Measurements from ENCODE around the gene FAM83B.

DNA sequence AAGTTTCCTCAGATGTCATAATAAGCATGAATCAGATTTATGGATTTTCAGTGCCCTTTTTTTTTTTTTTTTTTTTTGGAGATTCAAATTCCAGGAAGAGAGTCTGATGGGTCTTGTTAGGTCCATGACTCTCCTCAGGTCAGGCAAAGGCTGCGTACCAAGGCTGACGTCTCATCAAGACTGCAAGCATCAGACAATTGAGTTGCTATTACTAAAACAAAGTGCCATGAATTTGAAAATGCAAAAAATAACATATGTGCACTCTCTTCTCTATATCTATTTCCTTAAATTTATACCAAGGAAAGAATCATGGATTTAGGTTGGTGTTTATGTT, 134.7 kb downstream of the FAM83B start:
- TF ChIP-seq EZH2 (IDR thresholded peaks at IDR 0.05) (no peak), POLR2AphosphoS5 (IDR thresholded peaks at IDR 0.05; ENCODE audit: borderline replicate concordance, low read depth, low read length) (no peak), FOXP2 (optimal IDR thresholded peaks at IDR 0.05; ENCODE audit: control extremely low read depth, extremely low read length, insufficient read depth) (no peak)

Data from SK-N-MC (cell line).